Thoracic aorta (tissue), 2 donors: Measurements from ENCODE around the gene NFE2. TPM values are rescaled to one million over a fixed set of nuclear protein-coding genes. Genes with fewer than 3 reads are reported as not detected.
A peak's percentile ranks its signal among the peaks of the same experiment; 100 is the strongest.

Experiments used
- ATAC-seq: fragments of 150-250 bp; one replicate; pipeline ENCODE4 v1.8.0; 2017; ENCODE audit warnings: low read depth; ENCODE audit not compliant: insufficient number of reproducible peaks, low FRiP score
- DNase-seq: peaks from one replicate; pipeline ENCODE4 v3.0.0-alpha.2; 2020; ENCODE audit warnings: low spot score
- H3K27ac ChIP-seq, 2 donors: fragments of 200-600 bp; sonication (generic); 1 replicate in 1 of 2; 2 replicates in 1 of 2; pipeline ENCODE4 v1.5.1; 2016; ENCODE audit warnings: mild to moderate bottlenecking in 2 of 2, moderate library complexity in 2 of 2
- H3K27me3 ChIP-seq: fragments of 200-600 bp; sonication (generic); replicated peaks from 2 replicates; pipeline ENCODE4 v1.6.0; 2016; ENCODE audit warnings: mild to moderate bottlenecking; ENCODE audit not compliant: insufficient read depth
- H3K36me3 ChIP-seq: fragments of 200-600 bp; sonication (generic); one replicate; pipeline ENCODE4 v1.5.1; 2016
- H3K4me1 ChIP-seq, 2 donors: fragments of 200-600 bp; sonication (generic); 1 replicate in 1 of 2; 2 replicates in 1 of 2; pipeline versions ENCODE4 v1.5.1 to v1.6.0; 2016; ENCODE audit warnings: low read depth in 2 of 2, mild to moderate bottlenecking in 1 of 2; ENCODE audit not compliant: control insufficient read depth in 1 of 2
- H3K4me3 ChIP-seq: fragments of 200-600 bp; sonication (generic); 2 replicates; pipeline ENCODE4 v1.5.1; 2016; ENCODE audit warnings: mild to moderate bottlenecking
- H3K9me3 ChIP-seq: fragments of 200-600 bp; sonication (generic); 2 replicates; pipeline ENCODE4 v1.5.1; 2016
- CTCF ChIP-seq: fragments of 200-600 bp; sonication (generic); IDR thresholded peaks from one replicate; pipeline ENCODE4 v1.5.1; 2019; ENCODE audit warnings: antibody characterized with exemption
- total RNA-seq, 2 donors: library from RNA; depleted of rRNA; stranded (reverse); fragments of >200 nt; gene quantifications; one replicate each; pipeline versions ENCODE4 v1.1.0 to v1.2.3, GENCODE V29; 2016

NFE2 gene
- total RNA-seq, 2 donors from 2014 or later, result 1.8 TPM; not detected in 1

GRCh38 chr12:54279227-54279631 lies 21.6 kb downstream of the NFE2 start:
- H3K9me3 ChIP-seq, result no peaks in the 10 kb centered on the region
- H3K27ac ChIP-seq, result peak overlapping the region; percentile 87 to 96
- H3K4me1 ChIP-seq, result peaks cover 45 to 50% of the 10 kb centered on the region in 2 donors
- peaks cover 21% of the 10 kb centered on the region for H3K36me3 ChIP-seq
- ATAC-seq (no peak), DNase-seq (no peak)
- H3K27me3 ChIP-seq, result no peaks in the 10 kb centered on the region
- no peak for TF ChIP-seq CTCF
- peak overlapping the region; percentile 85 for H3K4me3 ChIP-seq

DNA sequence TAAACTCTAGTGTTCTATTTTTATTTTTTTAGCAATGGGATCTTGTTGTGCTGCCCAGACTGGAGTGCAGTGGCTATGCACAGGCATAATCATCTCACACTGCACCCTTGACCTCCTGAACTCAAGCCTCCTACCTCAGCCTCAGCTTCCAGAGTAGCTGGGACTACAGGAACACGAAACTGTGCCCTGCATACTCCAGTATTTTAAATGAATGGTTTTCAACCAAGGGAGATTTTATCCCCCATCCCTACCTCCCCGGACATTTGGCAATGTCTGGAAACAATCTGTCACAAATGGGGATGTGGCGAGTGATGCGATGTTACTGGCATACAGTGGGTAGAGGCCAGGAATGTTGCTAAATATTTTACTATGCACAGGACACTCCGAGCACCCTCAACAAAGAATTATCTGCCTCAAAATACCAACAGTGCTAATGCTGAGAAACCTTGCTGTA lies 23.0 kb downstream of the NFE2 start:
- ATAC-seq, result no peak
- H3K4me3 ChIP-seq, result peak overlapping the region; percentile 85
- H3K27me3 ChIP-seq, result no peaks in the 10 kb centered on the region
- H3K9me3 ChIP-seq, result no peaks in the 10 kb centered on the region
- peaks cover 17% of the 10 kb centered on the region for H3K36me3 ChIP-seq
- peaks cover 31 to 36% of the 10 kb centered on the region in 2 donors for H3K4me1 ChIP-seq
- DNase-seq, result no peak
- peak overlapping the region; percentile 87 to 96 for H3K27ac ChIP-seq
- TF ChIP-seq CTCF, result no peak

GRCh38 chr12:54276368-54276767 lies 24.4 kb downstream of the NFE2 start:
- TF ChIP-seq CTCF, result no peak
- DNase-seq (no peak), ATAC-seq (no peak)
- H3K9me3 ChIP-seq, result no peaks in the 10 kb centered on the region
- H3K4me3 ChIP-seq, result no peak overlapping the region
- H3K36me3 ChIP-seq, result peaks cover 9% of the 10 kb centered on the region
- H3K4me1 ChIP-seq, result peaks cover 18 to 21% of the 10 kb centered on the region in 2 donors
- H3K27ac ChIP-seq, result no peak overlapping the region
- no peaks in the 10 kb centered on the region for H3K27me3 ChIP-seq

DNA sequence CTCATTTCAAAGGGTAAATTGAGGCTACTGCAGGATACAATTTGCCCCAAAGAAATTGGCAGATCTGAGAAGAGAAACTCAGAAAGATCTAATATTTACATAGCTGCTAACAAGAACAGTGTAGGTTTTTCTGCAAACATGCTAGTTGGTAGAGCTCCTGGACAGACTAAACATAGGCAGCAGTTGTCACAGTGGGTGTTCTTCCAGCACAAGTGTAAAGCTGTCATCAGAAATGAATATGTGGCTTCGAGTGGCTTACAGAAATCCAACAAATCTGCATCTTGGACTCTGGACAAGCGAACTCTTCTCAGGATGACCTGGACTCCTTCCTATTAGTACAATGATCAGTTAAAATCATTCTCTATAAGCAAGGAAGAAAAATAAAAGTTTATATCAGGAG lies 26.8 kb downstream of the NFE2 start:
- Histone ChIP-seq H3K4me3 (no peak overlapping the region), H3K9me3 (no peaks in the 10 kb centered on the region), H3K27ac (no peak overlapping the region), H3K27me3 (no peaks in the 10 kb centered on the region), H3K36me3 (peaks cover 9% of the 10 kb centered on the region), H3K4me1 (peaks cover 18% of the 10 kb centered on the region in 2 donors)
- no peak for ATAC-seq
- no peak for TF ChIP-seq CTCF
- DNase-seq, result no peak

- Histone ChIP-seq H3K9me3 (no peaks in the 10 kb centered on the region), H3K27me3 (no peaks in the 10 kb centered on the region), H3K36me3 (peaks cover 9% of the 10 kb centered on the region), H3K4me3 (no peak overlapping the region), H3K27ac (no peak overlapping the region), H3K4me1 (peaks cover 0 to 2% of the 10 kb centered on the region in 2 donors)
- DNase-seq (no peak), ATAC-seq (no peak)
- no peak for TF ChIP-seq CTCF
Measured at GRCh38 chr12:54272214-54272613, 28.6 kb downstream of the NFE2 start.
